Spleen (tissue), 11 donors: ENCODE results near the gene ICAM3. TPM values are rescaled to one million over a fixed set of nuclear protein-coding genes. Genes with fewer than 3 reads are reported as not detected.
"Not testable (repeated sequence)": the region's sequence is repeated elsewhere in the genome, so short reads cannot be mapped to it uniquely, and the experiment has no call there.

Experiments used
- DNase-seq: peaks from one replicate; pipeline ENCODE4 v3.0.0-alpha.2; 2020
- H3K27ac ChIP-seq, 8 donors: fragments of 200-600 bp; sonication (generic) in 7 of 8; 1 replicate in 4 of 8; 2 replicates in 4 of 8; pipeline versions ENCODE4 v1.5.0 to v1.8.0; 2016 to 2021; ENCODE audit warnings: inconsistent platforms in 4 of 8, mild to moderate bottlenecking in 4 of 8, moderate library complexity in 1 of 8
- H3K27me3 ChIP-seq, 7 donors: fragments of 200-600 bp; sonication (generic) in 6 of 7; replicated peaks in 1 of 7; 1 replicate in 4 of 7; 2 replicates in 3 of 7; pipeline versions ENCODE4 v1.5.0 to v1.8.0; 2016 to 2021; ENCODE audit warnings: inconsistent platforms in 3 of 7, mild to moderate bottlenecking in 1 of 7
- H3K36me3 ChIP-seq, 6 donors: fragments of 200-600 bp; sonication (generic) in 5 of 6; 1 replicate in 4 of 6; 2 replicates in 2 of 6; pipeline versions ENCODE4 v1.5.0 to v1.8.0; 2016 to 2021; ENCODE audit warnings: inconsistent platforms in 2 of 6
- H3K4me1 ChIP-seq, 6 donors: fragments of 200-600 bp; sonication (generic) in 5 of 6; 1 replicate in 3 of 6; 2 replicates in 3 of 6; pipeline versions ENCODE4 v1.5.0 to v1.8.0; 2016 to 2021; ENCODE audit warnings: inconsistent platforms in 3 of 6
- H3K4me3 ChIP-seq, 8 donors: fragments of 200-600 bp; sonication (generic) in 7 of 8; 1 replicate in 4 of 8; 2 replicates in 4 of 8; pipeline versions ENCODE4 v1.5.0 to v1.8.0; 2016 to 2021; ENCODE audit warnings: inconsistent platforms in 4 of 8, mild to moderate bottlenecking in 4 of 8, moderate library complexity in 2 of 8
- H3K9me3 ChIP-seq, 8 donors: fragments of 200-600 bp; sonication (generic) in 7 of 8; 1 replicate in 4 of 8; 2 replicates in 4 of 8; pipeline versions ENCODE4 v1.5.0 to v1.8.0; 2016 to 2021; ENCODE audit warnings: inconsistent platforms in 4 of 8
- POLR2A ChIP-seq, 3 donors: fragments of 450-650 bp; IDR thresholded peaks; one replicate each; pipeline ENCODE4 v1.5.1; 2017; ENCODE audit warnings: antibody characterized with exemption in 3 of 3, mild to moderate bottlenecking in 1 of 3
- POLR2AphosphoS5 ChIP-seq, 3 donors: sonication (generic); formaldehyde crosslinking; IDR thresholded peaks; one replicate each; pipeline ENCODE4 v1.5.1; 2017; ENCODE audit warnings: antibody characterized with exemption in 3 of 3
- WGBS, 5 donors: extraction: QIAGEN DNeasy Blood & Tissue Kit in 3 of 5; methylation state at CpG; one replicate each; pipeline versions ENCODE4 v1.1.5 to v1.1.7; 2013 to 2018; 5-methylcytosine and 5-hydroxymethylcytosine counted together
- intact Hi-C: fragments of 100-400 bp; cut with DNase I; formaldehyde crosslinking; loops from one replicate; pipeline ENCODE4 v1.15.0; 2023; ENCODE audit warnings: low total_unique reads
- polyA plus RNA-seq, 3 donors: library from polyadenylated mRNA; stranded (reverse); fragments of 200-250 nt; gene quantifications; one replicate each; pipeline ENCODE4 v1.2.1, GENCODE V29; 2013
- total RNA-seq, 7 donors: library from RNA; depleted of rRNA in 3 of 7; stranded (reverse); fragments of >200 nt in 3 of 7; fragmentation: NEBNext Ultra II Directional in 4 of 7; extraction: Animal tissue kit (Norgen Biotek cat#: 25700) in 4 of 7; gene quantifications; one replicate each; pipeline versions ENCODE4 v1.1.0 to v1.2.1, GENCODE V29; 2016 to 2021
- TF ChIP-seq, protein P1 (sequence below), 11 experiments: fragments of 200-600 bp in 7 of 11; fragments of 450-650 bp in 4 of 11; sonication (generic) in 4 of 11; IDR thresholded peaks in 8 of 11; conservative IDR thresholded peaks in 3 of 11; 1 replicate in 7 of 11; 2 replicates in 4 of 11; pipeline versions ENCODE4 v1.4.0 to v1.8.0; 2016 to 2021; ENCODE audit warnings: antibody characterized with exemption in 11 of 11, inconsistent platforms in 4 of 11, mild to moderate bottlenecking in 1 of 11
- donor health status: healthy with polysubstance abuse.
- donor health status: DM: no; HTN: no; CAD: no; lungs with moderate emphysema.
- donor health status: DM: no; HTN: no; CAD: no.
- donor health status: Bipolar disorder and iron deficiency.
- donor health status: healthy.
- donor health status: DM: no; HTN: no; CAD: no.
- donor health status: DM: yes; HTN: yes; CAD: no.

The ICAM3 gene
- total and polyA plus RNA-seq, 10 donors, result 69.3 to 180 (median 111) TPM

DNA sequence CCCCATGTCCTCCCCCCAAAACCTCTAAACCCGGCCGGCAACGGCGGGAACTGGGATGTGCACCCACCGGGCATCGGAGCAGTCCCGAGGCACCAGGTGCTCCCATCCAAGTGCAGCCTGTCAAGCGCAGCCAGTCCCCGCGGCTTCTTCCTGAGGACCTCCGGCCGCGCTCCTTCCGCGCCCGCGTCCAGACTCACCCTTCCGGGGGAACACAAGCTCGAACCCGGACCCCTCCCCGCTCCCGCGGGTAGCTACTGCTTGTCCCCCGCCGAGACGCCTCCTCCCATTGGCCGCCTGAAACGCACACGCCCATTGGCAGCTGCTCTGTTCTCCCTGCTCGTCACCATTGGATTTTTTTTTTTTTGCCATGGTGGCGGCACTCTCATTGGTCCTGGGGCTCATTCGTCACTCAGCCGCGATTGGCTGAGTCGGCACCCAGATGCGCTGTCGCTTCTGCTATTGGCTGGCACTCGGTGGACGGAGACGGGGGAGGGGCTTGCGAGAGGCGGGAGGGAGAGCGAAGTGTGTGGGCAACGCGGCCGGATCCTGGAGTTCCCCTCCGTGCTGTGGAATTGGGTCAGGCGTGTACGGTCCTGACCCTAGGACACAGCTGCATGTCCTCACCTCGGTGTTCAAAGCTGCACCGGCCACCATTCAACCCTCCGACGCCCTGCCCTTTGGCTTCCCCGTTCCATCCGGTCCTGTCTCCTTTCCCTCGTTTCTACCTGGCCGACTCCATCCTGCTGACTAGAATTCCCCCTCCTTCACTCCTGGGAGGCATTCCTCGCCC lies 41.1 kb upstream of the ICAM3 start, which contains the start of gene TYK2:
TYK2 (minus strand) TSS at position 260 of the 790 bp plus-strand sequence. CDS start 2,166 bp downstream, outside the sequence.
- peak within 1 kb of the TSS; percentile 86 to 97 (median 92) for H3K27ac ChIP-seq
- peak within 1 kb of the TSS; percentile 61 to 95 (median 81) for H3K4me3 ChIP-seq
- peaks cover 10 to 54% (median 28%) of the 10 kb centered on the region in 6 donors for H3K4me1 ChIP-seq
- peak; percentile 10 to 48 (median 25) for TF ChIP-seq POLR2A (IDR thresholded peaks at IDR 0.05)
- TF ChIP-seq, protein P1, sequence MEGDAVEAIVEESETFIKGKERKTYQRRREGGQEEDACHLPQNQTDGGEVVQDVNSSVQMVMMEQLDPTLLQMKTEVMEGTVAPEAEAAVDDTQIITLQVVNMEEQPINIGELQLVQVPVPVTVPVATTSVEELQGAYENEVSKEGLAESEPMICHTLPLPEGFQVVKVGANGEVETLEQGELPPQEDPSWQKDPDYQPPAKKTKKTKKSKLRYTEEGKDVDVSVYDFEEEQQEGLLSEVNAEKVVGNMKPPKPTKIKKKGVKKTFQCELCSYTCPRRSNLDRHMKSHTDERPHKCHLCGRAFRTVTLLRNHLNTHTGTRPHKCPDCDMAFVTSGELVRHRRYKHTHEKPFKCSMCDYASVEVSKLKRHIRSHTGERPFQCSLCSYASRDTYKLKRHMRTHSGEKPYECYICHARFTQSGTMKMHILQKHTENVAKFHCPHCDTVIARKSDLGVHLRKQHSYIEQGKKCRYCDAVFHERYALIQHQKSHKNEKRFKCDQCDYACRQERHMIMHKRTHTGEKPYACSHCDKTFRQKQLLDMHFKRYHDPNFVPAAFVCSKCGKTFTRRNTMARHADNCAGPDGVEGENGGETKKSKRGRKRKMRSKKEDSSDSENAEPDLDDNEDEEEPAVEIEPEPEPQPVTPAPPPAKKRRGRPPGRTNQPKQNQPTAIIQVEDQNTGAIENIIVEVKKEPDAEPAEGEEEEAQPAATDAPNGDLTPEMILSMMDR (IDR thresholded peaks at IDR 0.05 in 8 of 11, conservative IDR thresholded peaks at IDR 0.05 in 3 of 11), result peak in 1 of 11 experiments; percentile 30
- peak; percentile 90 to 93 (median 93) for TF ChIP-seq POLR2AphosphoS5 (IDR thresholded peaks at IDR 0.05)
- intact Hi-C loops, result no loop called here
- peaks cover 0 to 37% (median 13%) of the 10 kb centered on the region in 6 donors for H3K36me3 ChIP-seq
- H3K27me3 ChIP-seq, result no peaks in the 10 kb centered on the region
- WGBS, 5 donors, result 0 to 2% (median 0%) methylated on average over 42 to 58 of the region's 58 CpGs
- no peaks in the 10 kb centered on the region for H3K9me3 ChIP-seq
- peak; percentile 98 for DNase-seq

DNA sequence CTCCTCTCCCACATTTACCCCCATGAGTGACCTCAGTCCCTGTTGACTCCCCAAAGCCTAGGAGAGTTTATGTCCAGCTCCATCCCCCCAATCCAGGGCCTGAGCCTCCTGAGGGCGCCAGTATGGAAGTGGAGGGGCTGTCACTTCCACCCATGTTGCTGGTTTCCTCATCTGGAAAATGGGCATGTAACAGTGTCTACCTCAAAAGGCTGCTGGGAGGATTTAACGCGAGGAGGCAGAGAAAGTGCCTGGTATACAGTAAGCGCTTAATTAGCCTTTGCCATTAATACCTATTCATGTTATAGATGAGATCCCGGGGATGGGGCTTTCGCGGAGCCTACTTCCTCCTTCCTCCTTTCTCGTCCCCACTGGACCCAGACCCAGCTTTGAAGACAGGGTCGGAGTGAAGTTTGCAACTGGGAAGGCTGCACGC lies 40.5 kb upstream of the ICAM3 start:
- Histone ChIP-seq H3K9me3 (no peaks in the 10 kb centered on the region), H3K27ac (peak overlapping the region; percentile 86 to 97 (median 92)), H3K36me3 (peaks cover 0 to 43% (median 18%) of the 10 kb centered on the region in 6 donors), H3K4me3 (peak overlapping the region; percentile 61 to 95 (median 81)), H3K4me1 (peaks cover 10 to 60% (median 29%) of the 10 kb centered on the region in 6 donors), H3K27me3 (no peaks in the 10 kb centered on the region)
- no peak for DNase-seq
- TF ChIP-seq POLR2A (IDR thresholded peaks at IDR 0.05), result no peak
- no peak for TF ChIP-seq POLR2AphosphoS5 (IDR thresholded peaks at IDR 0.05)
- TF ChIP-seq, protein P1 (IDR thresholded peaks at IDR 0.05 in 8 of 11, conservative IDR thresholded peaks at IDR 0.05 in 3 of 11), result no peak
- 0 to 3% (median 1%) methylated on average over 8 to 10 of the region's 10 CpGs for WGBS, 5 donors
- intact Hi-C loops, result no loop called here

DNA sequence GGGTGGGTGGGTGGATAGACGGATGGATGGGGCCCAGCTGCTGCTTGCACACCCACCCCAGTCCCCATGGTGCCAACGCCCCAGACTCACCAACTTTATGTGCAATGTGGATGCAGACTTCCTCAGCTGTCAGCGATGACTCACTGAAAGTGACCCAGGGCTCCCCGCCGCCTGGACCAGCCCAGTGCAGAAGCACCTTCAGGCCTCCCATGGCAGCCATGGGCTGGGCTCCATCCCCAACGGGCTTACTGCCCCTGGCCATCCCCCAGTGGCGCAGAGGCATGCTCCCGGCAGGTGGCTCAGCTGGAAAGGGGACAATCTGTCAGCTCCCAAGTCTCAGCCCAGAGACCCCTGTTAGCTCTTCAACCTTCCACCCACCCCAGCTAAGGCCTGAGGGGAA lies 38.7 kb upstream of the ICAM3 start:
- H3K27me3 ChIP-seq, result no peaks in the 10 kb centered on the region
- intact Hi-C loops, result no loop called here
- H3K9me3 ChIP-seq, result no peaks in the 10 kb centered on the region
- DNase-seq, result no peak
- H3K4me1 ChIP-seq, result peaks cover 10 to 76% (median 41%) of the 10 kb centered on the region in 6 donors
- WGBS, 5 donors, result 79 to 96% (median 93%) methylated on average over 5 to 8 of the region's 8 CpGs
- H3K36me3 ChIP-seq, result peaks cover 0 to 58% (median 22%) of the 10 kb centered on the region in 6 donors
- no peak for TF ChIP-seq POLR2A (IDR thresholded peaks at IDR 0.05)
- TF ChIP-seq, protein P1 (IDR thresholded peaks at IDR 0.05 in 8 of 11, conservative IDR thresholded peaks at IDR 0.05 in 3 of 11), result no peak
- no peak overlapping the region for H3K4me3 ChIP-seq
- H3K27ac ChIP-seq, result no peak overlapping the region

DNA sequence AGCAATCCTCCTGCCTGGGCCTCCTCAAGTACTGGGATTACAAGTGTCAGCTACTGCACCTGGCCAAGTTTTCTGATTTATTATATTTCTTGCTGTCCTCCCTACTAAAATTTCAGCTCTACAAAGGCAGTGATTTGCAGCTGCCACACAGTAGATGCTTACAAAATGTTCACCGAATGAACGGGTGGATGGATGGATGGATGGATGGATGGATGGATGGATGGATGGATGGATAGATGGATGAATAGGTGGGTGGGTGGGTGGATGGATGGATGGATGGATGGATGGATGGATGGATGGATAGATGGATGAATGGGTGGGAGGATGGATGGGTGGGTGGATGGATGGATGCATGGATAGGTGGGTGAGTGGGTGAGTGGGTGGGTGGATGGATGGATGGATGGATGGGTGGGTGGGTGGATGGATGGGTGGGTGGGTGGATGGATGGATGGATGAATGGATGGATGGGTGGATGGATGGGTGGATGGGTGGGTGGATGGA lies 37.8 kb upstream of the ICAM3 start:
- intact Hi-C loops, H3K27ac ChIP-seq, H3K9me3 ChIP-seq, H3K27me3 ChIP-seq, H3K4me3 ChIP-seq, DNase-seq: not testable (repeated sequence)
- 93 to 97% (median 95%) methylated on average over 2 of the region's 2 CpGs for WGBS, 5 donors
- H3K4me1 ChIP-seq, result peaks cover 10 to 76% (median 41%) of the 10 kb centered on the region in 6 donors
- peaks cover 0 to 68% (median 22%) of the 10 kb centered on the region in 6 donors for H3K36me3 ChIP-seq
